IPS DF 6.9 (cell line): ENCODE data around the gene LRRK1.
A peak's percentile ranks its signal among the peaks of the same experiment; 100 is the strongest.

Experiments
- DNase-seq: peaks from one replicate; pipeline ENCODE4 v3.0.0-alpha.2; 2013; ENCODE audit warnings: low read depth, low spot score
- H3K27ac ChIP-seq: one replicate; pipeline ENCODE4 v1.5.1; 2013; ENCODE audit warnings: low read length, control low read depth
- H3K27me3 ChIP-seq: 2 replicates; pipeline ENCODE4 v1.6.1; 2013; ENCODE audit warnings: mild to moderate bottlenecking, low read length; ENCODE audit not compliant: control insufficient read depth, insufficient read depth
- H3K36me3 ChIP-seq: 2 replicates; pipeline ENCODE4 v1.6.1; 2013; ENCODE audit warnings: low read length; ENCODE audit not compliant: control insufficient read depth, insufficient read depth
- H3K4me1 ChIP-seq: 2 replicates; pipeline ENCODE4 v1.6.1; 2013; ENCODE audit warnings: low read length; ENCODE audit not compliant: control insufficient read depth, insufficient read depth
- H3K4me3 ChIP-seq: 2 replicates; pipeline ENCODE4 v1.5.1; 2013; ENCODE audit warnings: mild to moderate bottlenecking, low read length
- H3K9me3 ChIP-seq: 2 replicates; pipeline ENCODE4 v1.6.1; 2013; ENCODE audit warnings: low read length, inconsistent platforms; ENCODE audit not compliant: control insufficient read depth, insufficient read depth
- WGBS: extraction: QIAGEN DNeasy Blood & Tissue Kit; methylation state at CpG from one replicate; pipeline ENCODE4 v1.1.7; 2013; ENCODE audit warnings: mixed read lengths, missing lambda C conversion rate; ENCODE audit not compliant: insufficient read length, insufficient coverage; 5-methylcytosine and 5-hydroxymethylcytosine counted together

The LRRK1 gene

DNA sequence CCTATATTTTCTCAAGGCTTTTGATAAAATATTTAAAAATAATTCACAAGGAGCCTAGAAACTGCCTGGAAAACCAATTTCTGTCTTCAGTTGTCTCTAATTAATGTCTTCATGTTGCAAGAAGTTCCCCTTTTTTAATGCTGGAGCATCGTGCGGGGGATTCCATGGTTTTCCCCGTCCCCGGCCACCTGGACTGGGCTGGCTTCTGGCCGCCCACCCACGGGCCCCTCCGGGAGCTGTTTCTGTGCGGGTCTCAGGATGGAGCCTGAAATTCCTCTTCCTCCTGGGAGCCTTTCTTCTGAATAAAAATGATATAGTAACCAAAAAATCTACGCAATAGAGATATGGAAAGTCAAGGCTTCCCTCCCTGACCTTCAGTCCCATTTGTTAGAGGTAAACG, 8.1 kb upstream of the LRRK1 start:
- Histone ChIP-seq H3K27me3 (no peaks in the 10 kb centered on the region), H3K36me3 (no peaks in the 10 kb centered on the region), H3K27ac (no peak overlapping the region), H3K9me3 (no peaks in the 10 kb centered on the region), H3K4me3 (no peak overlapping the region), H3K4me1 (peaks cover 2% of the 10 kb centered on the region; the same call in 1 of the 2 replicates)
- DNase-seq = no peak
- WGBS = no CpG with 5 or more reads among the region's 10 CpGs

DNA sequence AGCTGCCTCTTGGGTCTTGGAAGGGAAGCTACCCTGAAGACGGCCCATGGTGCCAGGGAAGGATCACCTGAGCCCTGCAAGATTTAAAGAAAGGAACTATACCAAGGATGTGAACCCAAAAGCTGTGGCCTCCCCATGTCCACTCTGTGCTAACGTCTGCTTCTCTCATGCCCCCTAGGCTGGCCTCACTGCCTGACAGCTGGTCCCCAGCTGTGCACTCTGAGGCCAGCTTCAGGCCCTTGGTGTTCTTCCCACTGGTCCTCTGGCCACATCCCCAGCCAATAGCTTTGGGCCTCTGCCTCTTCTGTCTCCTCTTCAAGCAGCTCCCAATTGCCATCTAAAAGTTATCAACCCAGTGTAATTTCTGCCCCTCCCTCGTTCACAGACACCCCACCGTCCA, 5.2 kb upstream of the LRRK1 start:
- Histone ChIP-seq H3K27me3 (peaks cover 12% of the 10 kb centered on the region), H3K27ac (no peak overlapping the region), H3K9me3 (no peaks in the 10 kb centered on the region), H3K4me3 (no peak overlapping the region), H3K4me1 (peaks cover 2% of the 10 kb centered on the region; the same call in 1 of the 2 replicates), H3K36me3 (no peaks in the 10 kb centered on the region)
- no peak for DNase-seq
- WGBS = no CpG with 5 or more reads among the region's 4 CpGs

DNA sequence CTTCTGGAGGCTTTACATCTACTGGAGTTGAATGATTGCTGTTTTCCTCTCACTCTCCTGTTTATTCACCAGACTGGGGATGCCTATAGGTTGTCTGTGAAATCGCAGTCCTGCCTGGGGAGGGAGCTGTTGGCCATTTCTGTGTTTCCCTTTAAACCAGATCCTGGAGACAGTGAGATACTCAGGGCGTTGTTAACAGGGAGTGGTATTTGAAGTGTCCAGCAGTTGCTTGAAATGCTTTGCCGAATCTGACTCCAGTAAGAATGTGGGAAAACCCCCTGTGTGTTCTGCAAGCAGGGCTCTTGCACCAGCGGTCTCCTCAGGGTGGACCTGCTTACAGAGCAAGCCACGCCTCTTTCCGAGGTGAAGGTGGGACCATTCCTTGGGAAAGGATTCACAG, 4.3 kb upstream of the LRRK1 start:
- peaks cover 16% of the 10 kb centered on the region for H3K27me3 ChIP-seq
- no peak overlapping the region for H3K4me3 ChIP-seq
- no peak overlapping the region for H3K27ac ChIP-seq
- H3K4me1 ChIP-seq = peaks cover 2% of the 10 kb centered on the region
- H3K36me3 ChIP-seq = no peaks in the 10 kb centered on the region
- DNase-seq = no peak
- H3K9me3 ChIP-seq = no peaks in the 10 kb centered on the region
- WGBS = no CpG with 5 or more reads among the region's 6 CpGs

DNA sequence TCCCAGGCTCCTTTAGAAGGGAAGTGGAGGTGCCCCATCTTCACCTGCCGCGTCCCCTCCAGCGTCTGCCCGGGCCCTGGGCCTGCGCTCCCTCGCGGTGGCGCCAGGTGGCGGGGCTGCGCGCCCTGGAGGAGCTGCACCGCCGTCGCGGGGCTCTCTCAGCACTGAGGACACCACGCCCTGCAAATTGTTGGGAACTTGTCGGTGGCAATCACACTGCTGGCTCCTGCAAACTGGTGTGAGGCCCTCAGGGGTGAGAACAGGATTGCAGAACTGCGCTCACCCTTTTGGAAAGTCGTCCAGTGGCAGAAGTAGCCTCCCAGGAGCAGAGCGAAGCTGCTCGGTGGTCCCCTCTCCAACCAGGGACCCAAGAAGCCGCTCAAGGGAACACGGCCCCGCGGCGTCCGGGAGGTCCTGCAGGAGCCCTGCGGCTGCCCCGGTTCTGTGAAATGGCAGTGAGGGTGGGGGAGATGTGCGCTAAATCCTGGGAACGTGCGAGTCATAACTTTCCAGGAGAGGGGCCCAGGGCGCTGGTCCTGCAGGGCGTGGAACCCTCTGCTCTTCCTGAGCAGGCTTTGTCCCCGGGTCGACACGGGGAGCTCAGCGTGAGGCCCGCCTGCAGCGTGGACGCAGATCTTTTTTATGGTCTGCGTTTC, 995 bp upstream of the LRRK1 start:
- peaks cover 33% of the 10 kb centered on the region for H3K27me3 ChIP-seq
- H3K4me1 ChIP-seq = peaks cover 2% of the 10 kb centered on the region; the same call in 1 of the 2 replicates
- DNase-seq = peak; percentile 54

DNA sequence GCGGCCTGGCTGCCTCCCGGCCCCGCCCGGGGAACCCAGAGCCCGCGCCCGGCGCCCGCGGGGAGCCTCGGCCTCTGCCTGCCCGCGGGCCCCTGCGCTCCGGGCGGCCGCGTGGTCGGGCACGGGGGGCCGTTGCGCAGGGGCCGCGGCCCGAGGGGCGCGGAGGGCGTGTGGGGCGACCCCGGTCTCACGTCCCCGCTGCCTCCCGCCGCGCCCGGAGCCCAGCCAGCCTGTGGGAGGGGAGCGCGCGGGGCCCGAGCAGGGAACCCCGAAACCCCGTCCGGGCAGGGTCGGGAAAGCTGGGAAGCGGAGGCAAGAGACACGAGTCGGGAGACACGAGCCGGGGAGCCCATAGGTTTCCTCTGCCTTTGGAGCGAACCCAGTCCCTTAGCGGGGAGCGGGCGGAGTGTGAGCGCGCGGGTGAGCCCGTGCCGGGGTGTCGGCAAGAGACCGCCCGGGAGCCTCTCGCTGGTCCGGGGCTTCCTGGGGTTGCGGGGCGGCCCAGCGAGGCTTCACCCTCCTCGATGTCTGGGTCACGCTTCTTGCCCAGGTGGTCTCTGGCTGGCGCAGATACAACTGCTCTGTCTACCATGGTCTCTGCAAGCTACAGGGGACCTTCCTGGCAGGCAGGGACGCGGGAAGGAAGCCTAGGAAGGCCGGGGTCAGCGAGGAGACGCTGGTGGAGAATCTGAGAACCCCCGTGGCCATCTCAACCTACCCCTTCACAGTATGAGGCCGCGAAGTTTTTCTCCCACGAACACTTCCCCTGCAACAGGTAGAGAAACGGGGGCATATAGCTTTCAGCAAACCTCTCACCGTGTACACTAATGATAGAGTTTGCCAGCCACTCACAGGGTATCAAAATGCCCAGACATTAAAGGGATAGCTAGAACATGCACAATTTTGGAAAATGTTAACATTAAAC, 586 bp downstream of the LRRK1 start:
- Histone ChIP-seq H3K27me3 (peaks cover 33% of the 10 kb centered on the region), H3K4me1 (peaks cover 2% of the 10 kb centered on the region; the same call in 1 of the 2 replicates), H3K9me3 (no peaks in the 10 kb centered on the region), H3K36me3 (no peaks in the 10 kb centered on the region), H3K27ac (no peak overlapping the region), H3K4me3 (peak overlapping the region; percentile 41; the same call in 1 of the 2 replicates)
- DNase-seq = no peak
- WGBS = no CpG with 5 or more reads among the region's 80 CpGs

More for the DNA sequence above, 995 bp upstream of the LRRK1 start:
- no peaks in the 10 kb centered on the region for H3K36me3 ChIP-seq
- WGBS = no CpG with 5 or more reads among the region's 42 CpGs
- H3K27ac ChIP-seq = no peak overlapping the region
- H3K9me3 ChIP-seq = no peaks in the 10 kb centered on the region
- peak overlapping the region; percentile 41; the same call in 1 of the 2 replicates for H3K4me3 ChIP-seq

DNA sequence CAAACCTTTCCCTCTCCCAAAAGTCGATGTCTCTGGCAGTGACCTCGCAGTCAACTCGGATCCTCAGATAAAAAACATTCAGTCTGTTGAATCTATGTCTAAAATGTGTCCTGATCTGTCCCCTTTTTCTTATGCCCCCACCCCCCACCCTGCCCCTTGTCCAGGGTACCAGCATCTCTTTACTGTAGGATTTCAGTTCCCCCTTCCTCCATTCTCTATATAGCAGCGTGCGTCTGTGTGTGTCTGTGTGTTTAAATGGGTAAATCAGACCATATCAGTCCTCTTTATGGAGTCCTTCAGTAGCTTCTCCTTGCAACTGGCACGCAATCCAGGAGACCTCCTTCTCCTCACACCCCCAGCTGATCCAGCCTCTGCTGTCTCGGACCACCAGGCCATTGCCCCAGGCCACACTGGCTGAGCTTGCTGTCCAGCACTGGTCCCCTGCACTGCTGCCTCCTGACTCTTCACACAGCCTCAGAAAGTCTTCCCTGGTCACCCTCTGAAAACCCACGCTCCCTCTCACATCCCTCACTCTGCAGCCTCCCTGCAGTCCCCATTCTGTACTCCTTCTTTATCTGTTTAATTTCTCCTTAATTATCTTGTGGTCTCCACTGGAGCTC, 1.5 kb downstream of the LRRK1 start:
- no peak overlapping the region for H3K27ac ChIP-seq
- H3K4me3 ChIP-seq = no peak overlapping the region
- WGBS = no CpG with 5 or more reads among the region's 8 CpGs
- no peaks in the 10 kb centered on the region for H3K9me3 ChIP-seq
- H3K4me1 ChIP-seq = peaks cover 2% of the 10 kb centered on the region; the same call in 1 of the 2 replicates
- no peak for DNase-seq
- peaks cover 33% of the 10 kb centered on the region for H3K27me3 ChIP-seq
- no peaks in the 10 kb centered on the region for H3K36me3 ChIP-seq

DNA sequence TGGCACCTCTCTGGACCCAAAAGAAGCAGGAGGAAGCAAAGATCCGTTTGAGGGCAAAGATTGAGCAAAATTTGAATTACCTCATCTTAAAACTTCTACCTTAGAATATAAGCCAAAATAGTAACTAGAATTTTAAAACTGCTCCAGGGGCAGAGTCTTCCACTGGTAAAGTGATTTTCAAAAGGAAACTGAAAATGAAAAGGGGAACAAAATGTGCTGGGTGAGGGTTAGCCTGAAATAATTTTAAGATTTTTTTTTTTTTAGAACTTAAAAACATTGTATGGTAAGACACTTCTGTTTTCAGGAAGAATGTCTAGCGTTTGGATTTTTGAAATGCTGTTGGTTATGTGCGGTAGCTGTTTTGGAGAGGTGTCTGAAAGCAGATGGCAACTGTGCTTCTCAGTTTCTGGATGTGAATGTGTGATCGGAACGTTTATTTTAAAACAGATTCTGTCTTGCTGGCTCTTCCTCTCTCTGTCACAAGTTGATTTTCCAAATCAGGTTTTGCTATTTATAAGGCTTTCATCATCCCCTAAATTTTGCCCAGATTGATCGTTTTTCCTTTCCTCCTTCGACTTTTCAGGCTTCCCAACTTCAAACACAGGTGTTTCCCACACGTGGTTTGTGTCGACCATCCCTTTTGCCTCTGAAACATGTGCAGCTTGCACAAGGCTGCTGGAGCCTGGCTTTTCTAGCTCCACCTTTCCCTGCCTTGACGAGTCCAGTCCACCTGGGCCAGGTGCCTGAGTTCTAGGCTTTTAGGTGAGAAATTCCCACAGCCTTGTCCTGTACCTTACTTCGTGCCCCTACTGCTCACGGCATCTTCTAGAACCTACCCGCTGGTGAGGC, 3.3 kb downstream of the LRRK1 start:
- H3K4me1 ChIP-seq = peaks cover 2% of the 10 kb centered on the region; the same call in 1 of the 2 replicates
- no peaks in the 10 kb centered on the region for H3K9me3 ChIP-seq
- H3K27me3 ChIP-seq = peaks cover 31% of the 10 kb centered on the region
- no peaks in the 10 kb centered on the region for H3K36me3 ChIP-seq
- H3K4me3 ChIP-seq = no peak overlapping the region
- no peak for DNase-seq
- no CpG with 5 or more reads among the region's 13 CpGs for WGBS
- H3K27ac ChIP-seq = no peak overlapping the region

DNA sequence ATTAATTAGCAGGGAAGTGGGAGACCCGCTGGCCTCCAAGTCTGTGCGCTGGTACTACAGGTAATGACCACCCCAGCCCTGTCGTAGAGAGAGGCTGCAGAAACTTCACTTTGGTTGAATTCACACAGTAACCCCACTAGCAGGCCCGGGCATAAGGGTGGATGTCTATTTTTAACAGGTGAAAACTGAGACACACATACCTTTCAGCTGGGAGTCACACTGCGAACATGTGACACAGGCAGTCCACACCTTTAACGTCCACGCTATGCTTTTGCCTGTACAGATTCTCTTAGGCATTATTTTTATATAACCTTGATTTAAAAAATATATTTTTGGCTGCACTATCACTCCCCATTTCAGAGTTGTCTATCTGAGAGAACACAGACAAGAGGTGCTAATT, 3.9 kb downstream of the LRRK1 start:
- WGBS = no CpG with 5 or more reads among the region's 7 CpGs
- DNase-seq = no peak
- peaks cover 29% of the 10 kb centered on the region for H3K27me3 ChIP-seq
- H3K4me1 ChIP-seq = peaks cover 2% of the 10 kb centered on the region; the same call in 1 of the 2 replicates
- H3K4me3 ChIP-seq = no peak overlapping the region
- no peaks in the 10 kb centered on the region for H3K36me3 ChIP-seq
- H3K9me3 ChIP-seq = no peaks in the 10 kb centered on the region
- no peak overlapping the region for H3K27ac ChIP-seq

DNA sequence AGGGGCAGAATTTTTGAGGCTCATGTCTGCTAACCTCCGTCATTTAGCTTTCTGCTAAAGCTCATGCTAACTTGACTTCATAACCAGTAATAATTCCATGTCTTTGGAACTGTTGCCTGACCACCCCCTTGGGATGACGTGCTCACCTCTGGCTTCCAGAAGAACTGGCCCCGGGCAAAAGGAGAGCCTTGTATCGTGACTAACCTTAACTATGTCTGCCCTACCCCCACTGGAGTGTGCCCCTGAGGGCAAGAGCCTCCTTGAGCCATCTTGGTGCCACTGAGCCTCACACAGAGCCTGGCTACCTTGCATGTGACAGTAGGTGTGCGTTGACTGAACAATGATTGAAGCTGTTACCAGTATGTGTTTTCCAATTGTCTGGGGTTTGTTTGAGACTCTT, 4.7 kb downstream of the LRRK1 start:
- DNase-seq = no peak
- Histone ChIP-seq H3K27me3 (peaks cover 21% of the 10 kb centered on the region), H3K4me3 (no peak overlapping the region), H3K27ac (no peak overlapping the region), H3K4me1 (peaks cover 4% of the 10 kb centered on the region; the same call in 1 of the 2 replicates), H3K9me3 (no peaks in the 10 kb centered on the region), H3K36me3 (no peaks in the 10 kb centered on the region)
- no CpG with 5 or more reads among the region's 5 CpGs for WGBS
